CD4-positive, alpha-beta T cell treated with Interleukin-17A for 4 hours (primary cell): ENCODE results near the gene EEPD1.
"Not testable (repeated sequence)": the region's sequence is repeated elsewhere in the genome, so short reads cannot be mapped to it uniquely, and the experiment has no call there.

Experiments
- DNase-seq: peaks from one replicate; pipeline ENCODE4 v3.0.0-alpha.2; 2020; ENCODE audit warnings: mixed read lengths

EEPD1 gene

GRCh38 chr7:36304099-36304425 is 151.0 kb downstream of the EEPD1 start:
- DNase-seq = no peak

DNA sequence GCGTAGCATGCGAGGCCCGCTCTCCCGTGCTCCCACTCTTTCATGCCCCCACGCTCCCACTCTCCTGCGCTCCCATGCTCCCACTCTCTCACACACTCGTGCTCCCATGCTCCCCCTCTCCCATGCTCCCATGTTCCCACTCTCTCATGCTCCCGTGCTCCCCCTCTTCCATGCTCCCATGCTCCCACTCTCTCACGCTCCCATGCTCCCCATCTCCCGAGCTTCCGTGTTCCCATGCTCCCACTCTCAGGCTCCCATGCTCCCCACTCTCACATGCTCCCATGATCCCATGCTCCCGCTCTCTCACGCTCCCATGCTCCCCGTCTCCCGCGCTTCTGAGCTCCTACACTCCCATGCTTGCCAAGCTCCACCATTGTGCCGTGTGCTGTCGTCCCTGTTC is 152.2 kb downstream of the EEPD1 start:
- DNase-seq = no peak

- no peak for DNase-seq
Observed at GRCh38 chr7:36305648-36306047, 152.6 kb downstream of the EEPD1 start.

DNA sequence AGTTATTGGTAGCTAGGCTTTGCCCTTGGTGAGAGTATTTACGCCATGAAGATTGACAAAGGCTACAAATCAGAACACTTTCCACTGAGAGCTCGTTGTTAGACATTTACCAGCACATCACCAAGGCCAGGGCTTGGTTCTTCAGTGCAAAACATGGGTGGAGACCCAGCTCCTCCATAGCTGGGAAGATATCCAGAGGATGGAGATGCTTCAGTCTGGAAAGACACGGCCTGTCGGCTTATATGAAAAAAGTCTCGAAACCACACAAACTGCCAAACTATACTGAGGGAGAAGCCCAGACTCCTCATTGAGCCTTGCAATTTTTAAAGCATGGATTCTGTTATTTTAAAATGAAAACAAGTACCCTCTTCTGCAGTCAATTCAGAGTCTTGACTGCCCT is 153.2 kb downstream of the EEPD1 start:
- DNase-seq = no peak

DNA sequence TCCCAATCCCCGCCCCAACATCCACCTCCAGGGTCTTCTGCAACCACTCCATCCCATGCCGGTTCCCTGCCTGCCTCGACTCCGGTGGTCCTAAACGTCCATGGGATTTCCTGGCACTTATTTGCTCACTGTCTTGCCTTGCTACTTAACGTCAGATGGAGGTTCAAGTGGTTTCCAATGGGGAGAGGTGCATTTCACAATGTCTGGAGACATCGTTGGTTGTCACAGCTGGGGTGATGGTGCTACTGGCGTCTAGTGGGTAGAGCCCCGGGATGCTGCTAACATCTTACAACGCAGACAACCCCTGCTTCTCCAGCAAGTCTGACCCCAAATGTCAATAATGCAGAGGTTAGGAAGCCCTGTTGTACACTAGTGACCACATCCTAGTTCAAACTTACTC is 153.7 kb downstream of the EEPD1 start:
- no peak for DNase-seq

GRCh38 chr7:36308031-36308430 is 155.0 kb downstream of the EEPD1 start:
- DNase-seq = no peak

DNA sequence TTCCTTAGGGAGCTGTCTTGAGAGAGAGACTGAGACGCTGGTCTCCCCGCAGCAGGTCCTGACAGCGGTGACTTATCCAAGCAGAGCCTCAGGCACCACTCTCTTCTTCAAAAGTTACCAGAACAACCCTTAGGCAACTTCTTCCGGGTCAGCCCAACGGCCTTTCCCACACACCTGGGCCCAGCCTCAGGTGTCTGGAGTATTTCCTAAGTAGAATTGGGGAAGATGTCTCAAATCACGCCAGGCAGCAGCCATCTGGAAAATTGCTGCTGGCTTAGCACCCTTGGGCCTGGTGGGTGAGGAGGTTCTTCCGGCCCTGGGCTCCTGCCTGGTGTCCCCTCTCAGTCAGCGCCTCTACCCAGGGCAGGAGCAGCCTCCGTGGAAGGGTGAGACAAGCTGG is 156.2 kb downstream of the EEPD1 start:
- DNase-seq = no peak

GRCh38 chr7:36309716-36310115 is 156.7 kb downstream of the EEPD1 start:
- no peak for DNase-seq

DNA sequence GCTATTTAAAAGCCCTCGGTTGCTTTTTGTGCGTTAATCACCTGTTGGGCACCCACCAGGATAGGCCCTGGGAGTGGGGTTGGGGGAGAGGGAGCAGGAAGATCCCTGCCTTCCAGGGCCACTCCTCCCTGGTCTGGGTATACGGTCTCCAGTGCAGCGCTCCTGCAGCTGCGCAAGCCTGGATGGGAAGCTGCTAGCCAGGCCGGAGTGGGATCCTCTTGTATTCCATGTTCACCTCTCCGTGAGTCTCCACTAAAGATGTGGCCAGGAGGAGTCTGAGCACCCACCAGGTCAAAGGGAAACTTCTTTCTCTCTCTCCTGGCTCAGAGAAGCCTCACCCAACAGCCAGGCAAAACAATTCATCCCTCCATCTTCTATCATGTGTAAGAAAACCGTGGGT is 157.8 kb downstream of the EEPD1 start:
- no peak for DNase-seq

DNA sequence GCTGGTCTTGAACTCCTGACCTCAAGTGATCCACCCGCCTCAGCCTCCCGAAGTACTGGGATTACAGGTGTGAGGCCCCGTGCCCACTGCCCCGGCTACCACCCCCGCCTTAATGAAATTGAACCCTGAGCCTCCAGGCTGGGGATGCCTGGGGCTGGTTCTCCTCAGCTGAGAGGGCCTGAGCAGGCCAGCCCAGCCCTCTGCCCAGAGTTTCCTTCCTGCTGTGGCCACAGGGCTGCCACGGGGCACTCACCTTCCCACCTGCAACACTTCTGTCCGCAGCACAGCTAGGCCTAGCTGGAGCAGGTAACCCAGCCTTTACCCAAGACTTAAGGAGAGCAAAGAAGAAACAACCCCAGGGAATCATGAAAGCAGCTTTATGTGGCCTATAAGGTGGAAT is 158.5 kb downstream of the EEPD1 start:
- DNase-seq = no peak

GRCh38 chr7:36312064-36312914 is 159.2 kb downstream of the EEPD1 start:
- peak; percentile 40 for DNase-seq

- no peak for DNase-seq
Observed at GRCh38 chr7:36312915-36313334, 159.9 kb downstream of the EEPD1 start.

DNA sequence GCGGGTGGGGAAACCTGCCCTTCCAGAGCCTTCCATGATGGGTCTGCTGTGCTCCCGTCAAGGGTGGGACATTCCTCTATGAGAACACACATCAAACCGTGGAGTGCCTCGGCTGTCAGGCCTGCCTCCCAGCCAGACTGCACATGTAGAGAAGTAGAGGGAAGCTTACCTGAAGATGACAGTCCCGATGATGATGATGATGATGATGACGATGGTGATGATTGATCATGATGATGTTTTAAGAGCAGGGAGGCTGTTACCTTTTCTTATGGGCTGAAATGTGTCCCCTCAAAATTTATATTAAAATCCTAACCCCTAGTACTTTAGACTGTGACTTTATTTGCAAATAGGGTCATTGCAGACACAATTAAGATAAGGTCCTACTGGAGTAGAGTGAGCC is 160.6 kb downstream of the EEPD1 start:
- no peak for DNase-seq

- no peak for DNase-seq
Observed at GRCh38 chr7:36314491-36314890, 161.4 kb downstream of the EEPD1 start.

DNA sequence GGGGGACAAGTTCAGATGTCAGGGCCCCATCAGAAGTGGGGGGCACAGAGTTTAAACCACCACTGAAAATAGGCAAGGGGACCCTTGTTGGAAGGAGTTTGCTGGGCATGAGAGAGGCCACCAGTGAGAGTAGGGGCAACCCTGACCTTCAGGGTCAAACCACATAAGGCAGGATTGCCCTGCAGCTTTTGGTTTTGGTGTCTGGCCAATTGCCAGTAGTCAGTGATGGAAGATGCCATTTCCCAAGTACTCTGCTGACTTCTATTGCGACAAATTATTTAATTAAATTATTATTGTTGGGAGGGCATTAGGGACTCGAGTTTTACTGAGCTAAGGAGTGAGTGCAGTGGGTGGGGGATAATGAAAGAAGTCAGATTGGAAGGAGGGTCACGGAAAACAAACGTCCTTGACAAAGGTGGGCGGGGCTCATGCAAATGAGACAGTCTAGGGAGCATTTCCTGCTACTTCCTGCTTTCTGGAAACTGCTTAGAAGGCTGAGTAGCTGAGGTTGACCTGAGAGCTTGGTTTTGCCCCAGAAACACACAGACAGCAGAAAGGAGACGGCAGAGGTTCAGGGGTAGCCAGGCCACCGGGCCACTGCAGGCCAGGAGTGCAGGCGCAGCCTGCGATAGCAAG is 162.4 kb downstream of the EEPD1 start:
- DNase-seq = no peak

- no peak for DNase-seq
Observed at GRCh38 chr7:36316319-36316718, 163.3 kb downstream of the EEPD1 start.

DNA sequence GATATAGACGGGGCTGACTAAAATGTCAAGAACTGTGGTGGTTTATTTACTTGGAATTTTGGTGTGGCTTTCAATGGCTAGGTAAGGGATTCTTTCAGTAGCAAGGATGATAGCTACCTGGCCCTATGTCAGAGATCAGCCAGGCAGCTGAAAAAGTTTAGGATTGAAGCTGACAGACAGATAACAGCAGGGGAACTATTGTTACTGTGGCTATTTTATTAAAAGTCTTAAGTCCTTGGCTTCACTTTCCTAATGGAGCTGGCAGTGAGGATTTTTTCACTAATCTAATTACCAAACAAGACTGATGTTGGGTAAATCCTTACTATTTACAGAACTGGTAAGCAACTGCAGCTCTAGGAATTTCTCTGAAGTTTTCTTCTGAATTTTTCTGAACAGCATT is 164.2 kb downstream of the EEPD1 start:
- DNase-seq = no peak

- DNase-seq = no peak
Observed at GRCh38 chr7:36318116-36318515, 165.1 kb downstream of the EEPD1 start.

DNA sequence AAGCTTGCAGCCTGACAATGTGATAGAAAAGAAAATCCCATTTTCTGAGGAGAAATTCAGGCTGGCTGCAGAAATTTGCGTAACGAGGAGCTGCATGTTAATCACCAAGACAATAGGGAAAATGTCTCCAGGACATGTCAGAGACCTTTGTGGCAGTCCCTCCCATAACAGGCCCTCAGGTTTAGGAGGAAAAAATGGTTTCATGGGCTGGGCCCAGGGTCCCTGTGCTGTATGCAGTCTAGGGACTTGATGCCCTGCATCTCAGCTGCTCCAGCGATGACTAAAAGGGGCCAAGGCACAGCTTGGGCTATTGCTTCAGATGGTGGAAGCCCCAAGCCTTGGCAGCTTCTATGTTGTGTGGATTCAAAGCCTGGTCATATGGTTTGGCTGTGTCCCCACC is 168.2 kb downstream of the EEPD1 start:
- not testable (repeated sequence) for DNase-seq

- no peak for DNase-seq
Observed at GRCh38 chr7:36336390-36336789, 183.3 kb downstream of the EEPD1 start.

DNA sequence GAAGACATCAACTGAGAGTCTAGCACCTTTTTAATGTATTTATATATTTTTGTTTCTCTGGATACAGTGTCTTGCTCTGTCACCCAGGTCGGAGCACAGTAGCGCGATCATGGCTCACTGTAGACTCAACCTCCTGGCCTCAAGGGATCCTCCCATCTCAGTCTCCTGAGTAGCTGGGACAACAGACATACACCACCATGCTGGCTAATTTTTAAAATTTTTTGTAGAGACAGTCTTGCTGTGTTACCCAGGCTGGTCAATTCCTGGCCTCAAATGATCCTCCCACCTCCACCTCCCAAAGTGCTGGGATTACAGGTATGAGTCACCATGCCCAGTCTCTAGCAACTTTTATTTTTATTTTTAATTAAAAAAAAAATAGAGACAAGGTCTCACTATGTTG is 185.2 kb downstream of the EEPD1 start:
- no peak for DNase-seq

- DNase-seq = no peak
Observed at GRCh38 chr7:36343548-36343947, 190.5 kb downstream of the EEPD1 start.

GRCh38 chr7:36344622-36345021 is 191.6 kb downstream of the EEPD1 start:
- DNase-seq = no peak

- DNase-seq = no peak
Observed at GRCh38 chr7:36346260-36346831, 193.3 kb downstream of the EEPD1 start.
